Lung (tissue), 12 donors: ENCODE results near the gene SND1. TPM values are rescaled to one million over a fixed set of nuclear protein-coding genes. Genes with fewer than 3 reads are reported as not detected.

Source experiments
- ATAC-seq: fragments of 200-7000 bp; cut with Tn5 transposase; one replicate; pipeline ENCODE4 v1.9.1; 2020; ENCODE audit warnings: moderate number of reproducible peaks; ENCODE audit not compliant: insufficient read depth, low FRiP score
- DNase-seq, 3 donors: peaks; one replicate each; pipeline ENCODE4 v3.0.0-alpha.2; 2013 to 2017
- H3K27ac ChIP-seq, 2 donors: one replicate each; pipeline ENCODE4 v1.5.1; 2013; ENCODE audit warnings: mild to moderate bottlenecking in 2 of 2, moderate library complexity in 2 of 2, control low read depth in 1 of 2, inconsistent platforms in 1 of 2, low read depth in 1 of 2, low read length in 1 of 2
- H3K27me3 ChIP-seq, 3 donors: one replicate each; pipeline ENCODE4 v1.5.1; 2013; ENCODE audit warnings: low read length in 2 of 3; ENCODE audit not compliant: control insufficient read depth in 3 of 3, insufficient read depth in 3 of 3
- H3K36me3 ChIP-seq, 4 donors: one replicate each; pipeline ENCODE4 v1.5.1; 2013; ENCODE audit warnings: low read length in 4 of 4, mild to moderate bottlenecking in 1 of 4, moderate library complexity in 1 of 4; ENCODE audit not compliant: control insufficient read depth in 4 of 4, insufficient read depth in 4 of 4
- H3K4me1 ChIP-seq, 5 donors: one replicate each; pipeline ENCODE4 v1.5.1; 2013; ENCODE audit warnings: low read length in 5 of 5, mild to moderate bottlenecking in 2 of 5, moderate library complexity in 1 of 5; ENCODE audit not compliant: control insufficient read depth in 5 of 5, insufficient read depth in 5 of 5
- H3K4me3 ChIP-seq: one replicate; pipeline ENCODE4 v1.5.1; 2013; ENCODE audit warnings: mild to moderate bottlenecking, control low read depth, moderate library complexity
- H3K9ac ChIP-seq, 2 donors: one replicate each; pipeline ENCODE4 v1.5.1; 2013; ENCODE audit warnings: low read length in 2 of 2, control low read depth in 1 of 2; ENCODE audit not compliant: insufficient read depth in 1 of 2
- H3K9me3 ChIP-seq, 4 donors: one replicate each; pipeline ENCODE4 v1.5.1; 2013; ENCODE audit warnings: low read length in 3 of 4, mild to moderate bottlenecking in 1 of 4, moderate library complexity in 1 of 4; ENCODE audit not compliant: control insufficient read depth in 4 of 4, insufficient read depth in 3 of 4
- CTCF ChIP-seq: IDR thresholded peaks from 2 replicates; pipeline ENCODE4 v1.5.1; 2012; ENCODE audit warnings: mild to moderate bottlenecking; ENCODE audit errors: control extremely low read depth, extremely low read depth
- WGBS, 2 donors: extraction: QIAGEN DNeasy Blood & Tissue Kit; methylation state at CpG; one replicate each; pipeline ENCODE4 v1.1.7; 2013; 5-methylcytosine and 5-hydroxymethylcytosine counted together
- polyA plus RNA-seq, 2 donors: library from polyadenylated mRNA; stranded (reverse); fragments of 200-250 nt; gene quantifications; one replicate each; pipeline ENCODE4 v1.2.1, GENCODE V29; 2013
- total RNA-seq, 2 donors: library from RNA; depleted of rRNA in 1 of 2; stranded (reverse); fragments of >200 nt in 1 of 2; gene quantifications; one replicate each; pipeline ENCODE4 v1.2.1, GENCODE V29; 2014 to 2021
- donor health status: control.
- donor health status: control.
- donor health status: Bipolar disorder and iron deficiency.
- donor health status: healthy.
- donor health status: DM: yes; HTN: yes; CAD: no.

SND1 gene
- total and polyA plus RNA-seq, 4 donors: 94.5 to 210 (median 137) TPM

- no peaks in the 10 kb centered on the region for H3K27me3 ChIP-seq
- peaks cover 3 to 18% (median 5%) of the 10 kb centered on the region in 4 donors for H3K36me3 ChIP-seq
- DNase-seq (no peak), ATAC-seq (no peak)
- no peak for TF ChIP-seq CTCF
- H3K4me1 ChIP-seq: peaks cover 0 to 7% (median 3%) of the 10 kb centered on the region in 5 donors
- 81 to 87% methylated on average over 3 of the region's 3 CpGs for WGBS, 2 donors
- H3K4me3 ChIP-seq: no peak overlapping the region
- H3K9me3 ChIP-seq: no peaks in the 10 kb centered on the region
- no peak overlapping the region for H3K27ac ChIP-seq
- H3K9ac ChIP-seq: no peak overlapping the region
Measured at GRCh38 chr7:127733986-127734385, 82.0 kb downstream of the SND1 start.

- WGBS, 2 donors: 88 to 94% methylated on average over 5 of the region's 5 CpGs
- no peak for ATAC-seq
- no peak overlapping the region for H3K27ac ChIP-seq
- H3K9me3 ChIP-seq: no peaks in the 10 kb centered on the region
- peaks cover 0 to 13% (median 4%) of the 10 kb centered on the region in 4 donors for H3K36me3 ChIP-seq
- peak in 2 of 3 donors; percentile 20 to 29 for DNase-seq
- H3K4me3 ChIP-seq: no peak overlapping the region
- H3K27me3 ChIP-seq: no peaks in the 10 kb centered on the region
- peaks cover 0 to 7% (median 4%) of the 10 kb centered on the region in 5 donors for H3K4me1 ChIP-seq
- TF ChIP-seq CTCF: no peak
- H3K9ac ChIP-seq: no peak overlapping the region
Measured at GRCh38 chr7:127736511-127736910, 84.5 kb downstream of the SND1 start.

GRCh38 chr7:127738859-127739258, 86.9 kb downstream of the SND1 start:
- 96 to 98% methylated on average over 2 of the region's 2 CpGs for WGBS, 2 donors
- no peak overlapping the region for H3K27ac ChIP-seq
- H3K4me3 ChIP-seq: no peak overlapping the region
- H3K27me3 ChIP-seq: no peaks in the 10 kb centered on the region
- H3K4me1 ChIP-seq: peaks cover 0 to 17% (median 4%) of the 10 kb centered on the region in 5 donors
- H3K36me3 ChIP-seq: peaks cover 0 to 7% (median 0%) of the 10 kb centered on the region in 4 donors
- TF ChIP-seq CTCF: no peak
- H3K9me3 ChIP-seq: no peaks in the 10 kb centered on the region
- DNase-seq (no peak), ATAC-seq (no peak)
- no peak overlapping the region for H3K9ac ChIP-seq

DNA sequence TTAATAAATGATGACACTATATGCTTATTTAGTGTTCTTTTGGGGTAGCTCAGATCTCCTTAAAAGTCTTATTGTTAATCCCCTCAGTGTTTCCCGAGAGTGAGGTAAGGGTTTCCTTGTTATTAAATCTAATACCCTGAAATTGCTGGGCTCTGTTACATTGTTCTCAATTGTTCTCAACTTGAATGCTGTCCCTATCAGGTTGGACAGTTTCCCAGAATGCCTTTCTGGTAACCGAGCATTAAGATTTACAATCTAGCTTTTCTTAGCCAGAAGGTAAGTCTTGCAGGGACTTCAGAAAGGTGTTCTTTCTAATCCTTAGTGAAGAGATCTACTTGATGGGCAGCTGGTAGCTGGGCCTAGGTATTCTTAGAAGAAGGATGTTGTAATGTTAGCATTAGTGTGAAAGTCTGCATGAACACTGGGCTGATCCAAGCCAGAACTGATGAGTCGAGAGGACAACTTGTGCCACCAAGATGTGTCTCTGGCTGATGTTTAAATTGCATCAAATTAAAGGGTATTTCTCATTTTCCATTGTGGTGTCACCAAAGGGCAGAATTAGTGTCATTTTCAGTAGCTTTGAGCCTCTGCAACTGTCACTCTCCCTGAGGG, 89.9 kb downstream of the SND1 start:
- Histone ChIP-seq H3K4me3 (no peak overlapping the region), H3K27ac (no peak overlapping the region), H3K9me3 (no peaks in the 10 kb centered on the region), H3K27me3 (no peaks in the 10 kb centered on the region), H3K4me1 (peaks cover 0 to 15% (median 0%) of the 10 kb centered on the region in 5 donors), H3K36me3 (no peaks in the 10 kb centered on the region), H3K9ac (no peak overlapping the region)
- WGBS, 2 donors: 80 to 87% methylated on average over 3 of the region's 3 CpGs
- no peak for ATAC-seq
- no peak for DNase-seq
- TF ChIP-seq CTCF: no peak
